Astrocyte (in vitro differentiated cells and primary cell): ENCODE data around the gene SLC24A4.

Experiments
- EZH2 ChIP-seq: IDR thresholded peaks from 2 replicates; pipeline ENCODE4 v1.6.1; 2012; ENCODE audit warnings: mild to moderate bottlenecking, low read length, inconsistent platforms; ENCODE audit not compliant: insufficient read depth
- TF ChIP-seq, protein P1 (sequence below): IDR thresholded peaks from 2 replicates; pipeline ENCODE4 v1.5.1; 2011; ENCODE audit warnings: low read depth, mild to moderate bottlenecking, inconsistent platforms, low read length, moderate library complexity; ENCODE audit not compliant: insufficient read depth

DNA sequence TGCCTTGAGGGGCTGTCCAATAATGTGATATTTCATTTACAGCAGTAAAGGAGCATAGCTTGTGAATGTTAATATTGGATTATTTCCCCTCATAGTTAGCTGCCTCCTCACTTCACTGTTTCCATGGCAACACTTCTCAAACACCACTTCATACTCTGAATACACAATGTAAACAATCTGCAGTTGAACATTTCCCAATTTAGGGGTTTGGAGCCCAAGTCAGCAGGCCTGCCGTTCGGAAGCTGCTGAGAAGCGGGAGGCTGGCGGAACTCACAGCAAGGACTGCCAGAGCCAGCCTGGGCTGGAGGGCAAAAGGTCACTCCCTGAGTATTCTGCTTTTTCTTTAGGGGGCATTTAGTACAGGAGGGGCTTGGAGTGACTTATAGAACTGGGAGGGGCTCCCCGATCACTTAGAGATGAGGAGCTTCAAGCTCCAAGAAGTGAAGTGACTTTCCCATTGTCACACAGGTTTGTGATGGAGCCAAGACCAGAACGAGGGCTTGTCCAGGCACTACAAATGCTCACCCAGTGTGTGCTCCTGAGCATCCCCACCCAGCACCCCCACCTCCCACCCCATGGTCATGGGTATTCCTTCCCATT lies 12.1 kb upstream of the SLC24A4 start:
- TF ChIP-seq EZH2 = no peak
- TF ChIP-seq, protein P1, sequence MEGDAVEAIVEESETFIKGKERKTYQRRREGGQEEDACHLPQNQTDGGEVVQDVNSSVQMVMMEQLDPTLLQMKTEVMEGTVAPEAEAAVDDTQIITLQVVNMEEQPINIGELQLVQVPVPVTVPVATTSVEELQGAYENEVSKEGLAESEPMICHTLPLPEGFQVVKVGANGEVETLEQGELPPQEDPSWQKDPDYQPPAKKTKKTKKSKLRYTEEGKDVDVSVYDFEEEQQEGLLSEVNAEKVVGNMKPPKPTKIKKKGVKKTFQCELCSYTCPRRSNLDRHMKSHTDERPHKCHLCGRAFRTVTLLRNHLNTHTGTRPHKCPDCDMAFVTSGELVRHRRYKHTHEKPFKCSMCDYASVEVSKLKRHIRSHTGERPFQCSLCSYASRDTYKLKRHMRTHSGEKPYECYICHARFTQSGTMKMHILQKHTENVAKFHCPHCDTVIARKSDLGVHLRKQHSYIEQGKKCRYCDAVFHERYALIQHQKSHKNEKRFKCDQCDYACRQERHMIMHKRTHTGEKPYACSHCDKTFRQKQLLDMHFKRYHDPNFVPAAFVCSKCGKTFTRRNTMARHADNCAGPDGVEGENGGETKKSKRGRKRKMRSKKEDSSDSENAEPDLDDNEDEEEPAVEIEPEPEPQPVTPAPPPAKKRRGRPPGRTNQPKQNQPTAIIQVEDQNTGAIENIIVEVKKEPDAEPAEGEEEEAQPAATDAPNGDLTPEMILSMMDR = no peak
